PFSK-1 (cell line): ENCODE results near the gene NFYA.

Source experiments
- FOXP2 ChIP-seq: optimal IDR thresholded peaks from 2 replicates; pipeline ENCODE3; 2011; ENCODE audit warnings: borderline replicate concordance, control low read depth, inconsistent platforms; ENCODE audit not compliant: insufficient read depth; ENCODE audit errors: extremely low read length, extremely low read depth
- POLR2AphosphoS5 ChIP-seq: IDR thresholded peaks from 2 replicates; pipeline ENCODE4 v1.6.1; 2012; ENCODE audit warnings: low read depth, mild to moderate bottlenecking, control low read depth, low read length, moderate library complexity
- SIN3A ChIP-seq: IDR thresholded peaks from 2 replicates; pipeline ENCODE4 v1.6.1; 2012; ENCODE audit warnings: mild to moderate bottlenecking, low read length, moderate library complexity, borderline replicate concordance; ENCODE audit not compliant: insufficient read depth
- TAF1 ChIP-seq: IDR thresholded peaks from 2 replicates; pipeline ENCODE4 v1.6.1; 2012; ENCODE audit warnings: low read length, control low read depth, borderline replicate concordance; ENCODE audit not compliant: insufficient read depth
- TF ChIP-seq, protein P1 (sequence below), 2 experiments: IDR thresholded peaks; 2 replicates each; pipeline versions ENCODE4 v1.6.1 to v1.8.0; 2011 to 2012; ENCODE audit warnings: low read depth in 2 of 2, low read length in 2 of 2, control low read depth in 1 of 2, inconsistent platforms in 1 of 2, mild to moderate bottlenecking in 1 of 2, moderate library complexity in 1 of 2; ENCODE audit not compliant: insufficient read depth in 1 of 2

The NFYA gene

DNA sequence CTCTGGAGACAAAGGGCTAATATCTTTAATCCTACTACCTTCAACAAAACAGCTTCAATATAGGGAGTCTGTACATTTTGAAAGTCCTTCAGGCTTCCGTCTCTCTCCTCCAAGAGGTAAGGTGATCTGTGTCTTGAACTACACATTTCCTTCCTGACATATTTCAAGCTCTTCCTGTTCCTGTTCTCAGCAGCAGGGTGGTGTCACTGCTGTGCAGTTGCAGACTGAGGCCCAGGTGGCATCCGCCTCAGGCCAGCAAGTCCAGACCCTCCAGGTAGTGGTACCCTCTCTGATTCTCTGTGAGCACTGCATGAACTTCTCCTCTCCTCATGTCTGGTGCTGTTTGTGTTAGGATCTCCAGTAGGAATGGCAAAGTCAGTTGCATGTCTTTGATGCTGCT, 7.8 kb downstream of the NFYA start:
- no peak for TF ChIP-seq FOXP2
- TF ChIP-seq, protein P1, sequence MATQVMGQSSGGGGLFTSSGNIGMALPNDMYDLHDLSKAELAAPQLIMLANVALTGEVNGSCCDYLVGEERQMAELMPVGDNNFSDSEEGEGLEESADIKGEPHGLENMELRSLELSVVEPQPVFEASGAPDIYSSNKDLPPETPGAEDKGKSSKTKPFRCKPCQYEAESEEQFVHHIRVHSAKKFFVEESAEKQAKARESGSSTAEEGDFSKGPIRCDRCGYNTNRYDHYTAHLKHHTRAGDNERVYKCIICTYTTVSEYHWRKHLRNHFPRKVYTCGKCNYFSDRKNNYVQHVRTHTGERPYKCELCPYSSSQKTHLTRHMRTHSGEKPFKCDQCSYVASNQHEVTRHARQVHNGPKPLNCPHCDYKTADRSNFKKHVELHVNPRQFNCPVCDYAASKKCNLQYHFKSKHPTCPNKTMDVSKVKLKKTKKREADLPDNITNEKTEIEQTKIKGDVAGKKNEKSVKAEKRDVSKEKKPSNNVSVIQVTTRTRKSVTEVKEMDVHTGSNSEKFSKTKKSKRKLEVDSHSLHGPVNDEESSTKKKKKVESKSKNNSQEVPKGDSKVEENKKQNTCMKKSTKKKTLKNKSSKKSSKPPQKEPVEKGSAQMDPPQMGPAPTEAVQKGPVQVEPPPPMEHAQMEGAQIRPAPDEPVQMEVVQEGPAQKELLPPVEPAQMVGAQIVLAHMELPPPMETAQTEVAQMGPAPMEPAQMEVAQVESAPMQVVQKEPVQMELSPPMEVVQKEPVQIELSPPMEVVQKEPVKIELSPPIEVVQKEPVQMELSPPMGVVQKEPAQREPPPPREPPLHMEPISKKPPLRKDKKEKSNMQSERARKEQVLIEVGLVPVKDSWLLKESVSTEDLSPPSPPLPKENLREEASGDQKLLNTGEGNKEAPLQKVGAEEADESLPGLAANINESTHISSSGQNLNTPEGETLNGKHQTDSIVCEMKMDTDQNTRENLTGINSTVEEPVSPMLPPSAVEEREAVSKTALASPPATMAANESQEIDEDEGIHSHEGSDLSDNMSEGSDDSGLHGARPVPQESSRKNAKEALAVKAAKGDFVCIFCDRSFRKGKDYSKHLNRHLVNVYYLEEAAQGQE (IDR thresholded peaks at IDR 0.05; ENCODE audit: insufficient read depth in 1 of 2, low read depth in 2 of 2, low read length in 2 of 2), result no peak
- TF ChIP-seq SIN3A, result no peak
- no peak for TF ChIP-seq POLR2AphosphoS5
- no peak for TF ChIP-seq TAF1

DNA sequence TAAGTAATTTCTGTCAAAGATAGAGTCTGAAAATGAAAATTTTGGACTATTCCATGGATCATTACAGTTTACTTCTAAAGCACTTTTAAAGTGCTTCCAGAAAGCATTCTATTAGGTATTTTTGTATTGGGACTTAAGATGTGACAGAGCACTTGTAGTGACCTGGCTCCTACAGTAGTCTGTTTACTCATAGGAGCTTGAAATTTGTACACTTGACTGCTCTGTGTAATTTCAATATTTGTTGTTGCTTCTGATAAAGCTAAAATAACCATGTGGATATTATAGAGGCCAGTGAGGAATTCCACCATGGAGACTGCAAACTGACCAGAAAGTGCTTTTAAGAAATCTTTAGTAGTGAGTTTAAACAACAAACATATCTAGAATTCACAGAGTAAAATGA, 10.3 kb downstream of the NFYA start:
- TF ChIP-seq, protein P1 (IDR thresholded peaks at IDR 0.05; ENCODE audit: insufficient read depth in 1 of 2, low read depth in 2 of 2, low read length in 2 of 2), result no peak
- TF ChIP-seq TAF1 (no peak), FOXP2 (no peak), POLR2AphosphoS5 (no peak), SIN3A (no peak)

- TF ChIP-seq TAF1, result no peak
Measured at GRCh38 chr6:41085182-41085581, 12.4 kb downstream of the NFYA start.

DNA sequence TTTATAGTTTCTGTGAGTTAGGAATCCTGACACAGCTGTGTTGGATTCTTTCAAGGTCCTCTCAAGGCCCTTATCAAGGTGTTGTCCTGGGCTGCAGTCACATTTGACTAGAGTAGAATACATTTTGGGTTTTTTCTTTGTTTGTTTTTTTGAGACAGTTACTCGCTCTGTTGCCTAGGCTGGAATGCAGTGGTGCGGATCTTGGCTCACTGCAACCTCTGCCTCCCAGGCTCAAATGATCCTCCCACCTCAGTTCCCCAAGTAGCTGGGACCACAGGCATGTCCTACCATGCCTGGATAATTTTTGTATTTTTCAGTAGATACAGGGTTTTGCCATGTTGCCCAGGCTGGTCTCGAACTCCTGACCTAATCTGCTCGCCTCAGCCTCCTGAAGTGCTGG, 15.7 kb downstream of the NFYA start:
- TF ChIP-seq POLR2AphosphoS5, result no peak
- TF ChIP-seq TAF1, result no peak
- no peak for TF ChIP-seq SIN3A
- TF ChIP-seq, protein P1 (IDR thresholded peaks at IDR 0.05; ENCODE audit: insufficient read depth in 1 of 2, low read depth in 2 of 2, low read length in 2 of 2), result no peak
- no peak for TF ChIP-seq FOXP2

DNA sequence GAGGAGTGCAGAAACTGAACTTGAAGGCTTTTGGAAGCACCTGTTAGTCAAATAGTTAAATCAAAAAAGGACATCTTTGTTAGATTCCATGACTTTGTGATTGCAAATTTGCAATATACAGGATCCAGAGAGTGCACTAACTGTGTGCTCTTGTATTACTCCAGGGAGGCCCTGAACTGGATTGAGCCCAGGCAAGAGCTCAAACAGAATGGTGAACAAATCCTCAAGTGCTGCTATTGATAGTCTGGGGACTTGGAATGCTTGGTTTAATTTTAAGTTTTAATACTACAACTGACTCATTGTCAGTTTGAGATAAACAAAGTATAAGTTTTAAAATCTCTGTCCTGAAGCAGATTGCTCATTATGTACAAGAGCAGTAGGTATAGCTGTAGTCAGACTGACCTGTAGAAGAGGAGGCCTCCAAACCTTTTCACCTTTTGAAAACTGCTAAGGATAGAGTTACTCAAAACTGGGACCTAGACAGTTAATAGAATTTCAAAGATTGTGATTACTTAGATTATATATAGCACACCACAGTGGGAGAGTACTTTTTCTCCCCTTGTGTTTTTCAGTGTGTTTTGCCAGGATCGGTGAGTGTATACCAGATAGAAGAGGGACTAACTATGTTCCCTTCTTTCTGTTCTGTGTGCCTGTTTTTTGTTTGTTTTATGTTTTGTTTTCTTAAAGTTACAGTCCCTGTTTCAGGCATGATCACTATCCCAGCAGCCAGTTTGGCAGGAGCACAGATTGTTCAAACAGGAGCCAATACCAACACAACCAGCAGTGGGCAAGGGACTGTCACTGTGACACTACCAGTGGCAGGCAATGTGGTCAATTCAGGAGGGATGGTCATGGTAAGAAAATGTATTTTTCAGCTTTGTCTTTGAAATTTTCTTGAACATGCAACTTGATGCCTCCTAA, 18.3 kb downstream of the NFYA start:
- TF ChIP-seq POLR2AphosphoS5, result no peak
- no peak for TF ChIP-seq FOXP2
- TF ChIP-seq, protein P1 (IDR thresholded peaks at IDR 0.05; ENCODE audit: insufficient read depth in 1 of 2, low read depth in 2 of 2, low read length in 2 of 2), result no peak
- no peak for TF ChIP-seq SIN3A
- no peak for TF ChIP-seq TAF1
